Activated T-helper 9 cell treated with anti-CD3 and anti-CD28 coated beads, Interleukin-2, amount 50 U/mL, for 16 hours (primary cell): Measurements from ENCODE around the gene LAMC3.
"Not testable (repeated sequence)": the region's sequence is repeated elsewhere in the genome, so short reads cannot be mapped to it uniquely, and the experiment has no call there.

ENCODE experiments used
- DNase-seq: peaks from one replicate; pipeline ENCODE4 v3.0.0-alpha.2; 2020; ENCODE audit warnings: low read depth

Gene LAMC3

DNA sequence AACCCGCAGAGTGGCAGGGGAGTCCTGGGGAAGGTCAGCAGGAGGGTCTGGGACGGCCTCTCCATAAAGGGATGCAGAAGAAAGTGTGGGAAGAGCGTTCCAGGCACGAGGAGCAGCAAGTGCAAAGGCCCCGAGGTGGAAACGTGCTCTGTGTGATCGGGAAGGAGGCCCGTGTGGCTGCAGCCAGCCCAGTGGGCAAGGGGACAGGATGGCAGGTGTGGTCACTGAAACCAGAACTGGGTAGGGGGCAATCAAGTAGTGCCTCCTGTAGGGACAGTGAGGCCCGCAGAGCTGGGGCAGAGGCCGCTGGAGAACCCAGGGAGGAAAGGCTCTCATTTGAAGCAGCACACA, 16.3 kb upstream of the LAMC3 start:
- no peak for DNase-seq

DNA sequence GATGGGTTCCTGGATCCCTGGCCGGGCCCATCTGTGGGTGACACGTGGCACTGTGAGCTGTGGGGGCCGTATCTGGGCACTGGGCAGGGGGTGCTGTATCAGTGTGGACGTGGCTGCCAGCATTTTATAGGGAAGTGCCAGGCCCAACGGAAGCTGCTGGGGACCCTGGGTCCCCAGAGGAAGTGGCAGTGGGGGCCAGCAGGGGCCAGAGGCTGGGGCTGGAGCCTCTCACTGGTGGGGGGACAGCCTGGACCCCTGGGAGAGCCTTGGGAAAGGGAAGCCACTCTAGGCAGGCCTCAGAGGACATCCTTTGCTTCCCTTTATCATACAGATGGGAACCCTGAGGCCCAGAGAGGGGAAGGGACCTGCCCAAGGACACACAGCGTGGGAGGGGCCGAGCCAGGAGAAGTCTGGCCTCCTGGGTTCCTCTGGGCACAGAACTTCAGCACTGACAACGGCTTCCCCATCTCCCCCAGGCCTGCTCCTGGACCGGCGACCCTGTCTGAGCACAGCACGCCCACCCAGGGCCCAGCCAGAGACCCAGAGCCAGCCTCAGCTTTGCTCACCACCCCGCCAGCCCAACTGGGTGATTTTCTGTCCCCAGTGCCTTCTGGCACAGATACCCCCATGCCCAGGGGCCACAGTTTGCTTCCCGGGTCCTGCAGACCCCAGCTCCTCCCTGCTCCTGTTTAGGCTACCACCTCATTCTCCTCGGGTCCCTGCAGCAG, 15.5 kb upstream of the LAMC3 start:
- no peak for DNase-seq

GRCh38 chr9:130994135-130995085, 14.6 kb upstream of the LAMC3 start:
- DNase-seq, result no peak

DNA sequence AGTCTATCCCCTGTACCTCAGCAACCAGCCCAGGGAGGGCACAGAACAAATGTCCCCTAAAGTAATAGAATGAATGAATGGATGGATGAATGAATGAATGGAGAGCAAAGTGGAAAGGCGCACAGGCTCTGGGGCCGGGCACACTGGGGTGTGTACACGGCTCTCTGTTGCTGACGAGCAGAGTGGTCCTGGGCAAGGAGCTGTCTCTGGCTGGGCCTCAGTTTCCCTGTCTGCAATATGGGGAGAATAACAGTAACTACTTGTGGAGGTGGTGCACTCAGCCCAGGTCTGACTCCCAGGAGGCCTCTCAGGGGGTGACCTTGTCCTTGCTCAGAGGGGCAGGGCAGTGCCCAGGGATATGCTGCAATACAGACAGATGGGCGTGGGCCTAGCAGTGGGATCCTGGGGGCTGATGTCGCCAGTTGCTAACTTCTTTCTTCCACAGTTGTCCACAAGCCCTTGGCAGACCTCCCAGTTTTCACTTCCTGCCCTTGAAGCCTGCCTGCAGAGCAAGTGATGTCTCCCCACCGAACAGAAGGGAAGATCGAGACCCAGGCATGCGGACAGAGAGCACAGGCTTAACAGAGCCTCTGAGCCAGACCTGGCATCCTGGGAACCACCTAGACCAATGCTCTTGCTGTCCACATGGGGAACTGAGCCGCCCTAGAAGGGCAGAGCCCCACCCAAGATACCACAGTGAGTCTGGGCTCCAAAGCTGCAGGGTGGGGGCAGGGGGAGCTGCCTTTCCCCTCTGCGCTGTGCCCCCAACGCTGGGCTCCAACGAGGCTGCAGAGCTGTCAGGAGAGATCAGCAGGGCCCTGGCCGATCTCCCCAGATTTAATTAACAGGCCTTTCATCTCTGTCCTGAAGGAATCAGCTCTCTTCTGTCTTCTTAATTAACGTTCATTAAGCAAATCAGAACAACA, 13.6 kb upstream of the LAMC3 start:
- no peak for DNase-seq

GRCh38 chr9:130996205-130996604, 12.8 kb upstream of the LAMC3 start:
- DNase-seq, result no peak

GRCh38 chr9:130996676-130997394, 12.1 kb upstream of the LAMC3 start:
- no peak for DNase-seq

DNA sequence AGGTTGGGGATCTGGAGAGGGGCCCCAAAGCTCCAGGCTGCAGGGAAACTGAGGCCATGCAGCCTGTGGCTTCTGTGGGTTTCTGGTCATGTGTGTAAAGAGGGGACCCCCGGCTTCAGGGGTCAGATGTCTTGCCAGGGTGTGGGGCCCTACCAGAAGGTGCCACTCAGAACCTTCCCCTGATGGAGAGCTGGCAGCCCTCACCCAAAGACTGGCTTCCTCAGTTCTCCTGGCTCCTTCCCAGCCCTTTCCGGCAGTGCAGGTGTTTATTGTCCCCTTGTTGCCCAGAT, 11.6 kb upstream of the LAMC3 start:
- no peak for DNase-seq

DNA sequence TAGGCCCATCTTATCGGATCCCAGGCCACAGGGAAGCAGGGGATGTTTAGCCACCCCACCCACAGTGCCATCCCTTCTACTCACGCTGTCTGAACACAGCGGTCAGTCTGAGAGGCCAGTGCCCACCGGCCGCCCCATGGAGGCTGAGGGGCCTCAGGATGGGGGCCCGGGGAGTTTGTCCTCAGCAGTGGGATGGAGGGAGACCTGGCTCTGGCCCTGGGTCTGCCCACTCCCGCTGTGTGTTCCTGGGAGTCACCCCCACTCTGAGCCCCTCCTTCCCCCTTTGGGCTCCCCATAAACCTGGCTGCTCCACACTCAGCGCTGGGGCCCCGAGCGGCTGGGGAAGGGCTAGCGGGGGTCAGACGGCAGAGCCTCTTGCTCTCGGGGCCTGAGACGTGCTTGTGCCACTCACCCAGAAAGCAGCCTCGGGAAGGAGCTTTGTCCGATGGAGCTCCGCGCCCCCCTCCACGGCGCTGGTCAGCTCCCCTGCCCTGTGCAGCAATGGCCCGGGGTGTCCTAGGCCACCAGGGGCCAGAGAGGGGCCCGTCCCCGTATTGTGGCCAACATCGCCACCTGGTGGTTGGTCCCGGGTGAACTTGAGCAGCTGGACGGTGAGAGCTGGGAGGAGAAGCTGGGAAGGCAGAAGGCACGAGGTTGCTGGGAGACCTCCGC, 10.9 kb upstream of the LAMC3 start:
- DNase-seq, result no peak

GRCh38 chr9:130998597-130999244, 10.3 kb upstream of the LAMC3 start:
- DNase-seq, result no peak

DNA sequence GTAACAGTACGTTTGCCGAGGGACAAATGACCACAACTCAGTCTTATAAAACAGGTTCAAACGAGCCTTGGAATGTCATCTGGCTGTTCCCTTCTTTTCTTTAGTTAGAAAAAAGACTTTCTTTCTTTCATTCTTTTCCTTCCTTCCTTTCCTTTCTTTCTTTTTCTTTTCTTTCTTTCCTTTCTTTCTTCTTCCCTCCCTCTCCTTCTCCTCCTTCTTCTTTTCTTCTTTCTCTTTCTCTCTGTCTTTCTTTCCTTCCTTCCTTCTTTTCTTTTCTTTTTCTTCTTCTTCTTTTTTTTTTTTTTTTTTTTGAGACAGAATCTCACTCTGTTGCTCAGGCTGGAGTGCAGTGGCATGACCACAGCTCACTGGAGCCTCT, 9.7 kb upstream of the LAMC3 start:
- no peak for DNase-seq

- not testable (repeated sequence) for DNase-seq
Measured at GRCh38 chr9:131000526-131000925, 8.4 kb upstream of the LAMC3 start.

DNA sequence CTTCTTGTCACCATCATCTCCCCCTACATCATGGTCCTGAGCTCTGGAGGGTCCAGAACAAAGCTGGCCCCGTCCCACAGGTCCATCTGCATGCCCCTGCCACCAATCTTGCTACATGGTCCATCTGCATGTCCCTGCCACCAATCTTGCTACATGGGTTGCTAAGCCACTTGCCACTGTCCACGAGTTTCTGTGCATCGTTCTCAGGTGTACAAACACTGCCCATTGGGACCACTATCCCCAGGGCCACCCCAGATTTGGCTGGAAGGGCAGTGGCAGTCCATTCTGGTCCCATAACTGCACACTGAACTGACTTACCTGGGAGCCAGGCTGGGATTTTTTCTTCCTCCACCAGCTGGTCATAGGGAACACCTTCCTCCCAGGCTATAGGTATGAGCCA, 8.0 kb upstream of the LAMC3 start:
- DNase-seq, result no peak

DNA sequence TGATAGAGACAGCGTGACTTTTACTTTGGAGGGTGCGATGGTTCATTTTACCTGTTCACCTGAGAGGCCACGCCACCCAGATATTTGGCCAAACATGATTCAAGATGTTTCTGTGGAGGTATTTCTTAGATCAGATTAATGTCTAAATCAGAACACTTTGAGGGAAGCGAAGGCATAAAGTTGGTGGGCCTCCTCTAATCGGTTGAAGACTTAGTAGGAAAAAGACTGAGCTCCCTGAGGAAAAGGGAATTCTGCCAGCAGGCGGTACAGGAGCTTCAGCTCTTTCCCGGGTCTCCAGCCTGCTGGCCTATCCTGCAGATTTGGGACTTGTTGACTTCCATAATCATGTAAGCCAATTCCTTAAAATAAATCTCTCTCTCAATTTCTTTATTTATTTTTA, 7.0 kb upstream of the LAMC3 start:
- DNase-seq, result no peak

- DNase-seq, result no peak
Measured at GRCh38 chr9:131006601-131007000, 2.4 kb upstream of the LAMC3 start.

GRCh38 chr9:131008086-131008485, 888 bp upstream of the LAMC3 start:
- no peak for DNase-seq

DNA sequence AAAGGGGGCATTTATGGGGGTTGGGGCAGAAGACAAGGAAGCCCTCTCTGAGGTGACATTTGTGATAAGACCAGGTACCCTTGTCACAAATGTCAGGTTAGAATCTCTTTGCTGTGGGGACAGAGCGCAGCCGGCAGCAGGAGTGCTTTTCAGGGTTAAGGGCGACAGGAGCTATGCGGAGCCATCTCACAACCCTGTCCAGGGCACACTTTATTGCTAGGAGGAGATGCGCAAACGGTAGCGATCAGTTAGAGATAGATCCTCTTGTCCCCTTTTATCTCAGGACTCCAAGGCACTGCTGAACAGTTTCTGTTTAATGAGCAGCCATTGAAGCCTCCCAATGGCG, 438 bp upstream of the LAMC3 start:
- DNase-seq, result no peak

DNA sequence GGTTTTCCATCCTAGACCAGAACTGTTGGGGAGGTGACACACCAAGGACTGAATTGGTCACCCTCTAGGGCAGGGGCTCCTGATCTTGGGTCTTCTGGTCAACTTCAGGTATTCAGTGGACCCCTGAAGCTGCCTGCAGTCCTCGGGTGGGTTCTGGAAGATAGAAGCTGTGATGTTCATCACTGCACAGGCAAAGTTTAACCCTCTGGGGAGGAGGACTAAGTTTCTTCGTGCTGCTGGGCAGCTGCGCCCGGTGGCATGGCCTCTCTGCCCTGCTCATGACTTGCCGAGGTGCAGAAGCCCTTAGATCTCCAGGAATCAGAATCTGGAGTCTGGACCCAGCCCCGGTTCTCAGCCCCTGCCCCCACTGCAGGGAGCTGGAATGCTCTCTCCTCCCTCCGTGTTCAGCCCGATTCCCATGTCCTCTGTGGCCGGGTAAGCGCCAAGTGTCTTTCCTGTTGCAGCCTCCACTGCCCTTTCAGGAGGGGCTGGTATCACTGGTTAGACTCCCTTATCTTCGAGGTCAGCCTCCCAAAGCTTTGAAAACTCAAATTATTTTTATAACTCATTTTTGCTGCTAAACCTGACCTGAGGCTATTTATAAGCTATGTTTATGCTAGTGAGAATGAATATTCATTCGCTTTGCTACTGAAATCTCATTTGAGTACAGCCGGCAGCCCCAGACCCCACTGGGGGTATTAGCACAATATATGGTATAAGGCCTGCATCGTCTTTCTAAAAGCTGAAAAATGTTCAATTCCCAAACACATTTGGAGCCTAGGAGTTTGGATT, 1.7 kb downstream of the LAMC3 start:
- DNase-seq, result no peak

DNA sequence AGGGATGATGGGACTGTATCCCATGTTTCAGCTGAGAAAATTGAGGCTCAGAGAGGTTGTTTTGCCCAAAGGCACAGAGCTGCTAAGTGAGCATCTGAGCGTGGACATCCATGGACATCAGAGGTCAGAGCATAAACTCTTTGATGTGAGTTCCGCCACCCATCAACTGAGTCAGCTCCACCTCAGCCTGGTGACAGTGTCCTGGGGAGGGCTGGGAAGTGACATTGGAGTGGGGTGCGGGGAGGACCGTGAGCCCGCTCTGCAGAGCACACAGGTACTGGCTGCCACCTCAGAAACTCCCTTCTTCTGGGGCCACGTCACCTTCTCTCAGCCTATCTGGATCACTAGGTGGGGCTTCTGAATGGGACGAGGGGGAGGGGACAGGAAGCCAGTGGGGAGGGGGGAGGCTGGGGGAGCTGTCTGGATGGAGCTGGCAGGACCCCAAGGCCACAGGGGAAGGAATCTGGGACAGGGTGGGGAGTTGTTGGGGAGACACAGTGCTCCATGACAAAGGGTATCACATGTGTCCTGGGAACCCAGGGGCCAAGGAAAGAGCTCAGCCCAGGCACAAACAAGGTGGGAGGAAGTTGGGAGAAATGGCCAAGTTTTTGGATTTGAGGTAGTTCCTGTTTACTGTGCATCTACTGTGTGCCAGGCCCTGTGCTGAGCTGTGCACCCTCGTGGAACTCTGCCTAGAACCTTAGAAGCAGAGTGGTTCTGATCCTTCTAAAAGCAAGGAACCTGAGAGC, 2.5 kb downstream of the LAMC3 start:
- DNase-seq, result no peak

GRCh38 chr9:131012023-131012334, 3.0 kb downstream of the LAMC3 start:
- no peak for DNase-seq
